RWPE2 (cell line): ENCODE data around the gene PBX2.
"Not testable (repeated sequence)": the region's sequence is repeated elsewhere in the genome, so short reads cannot be mapped to it uniquely, and the experiment has no call there.

Experiments used
- ATAC-seq: fragments of 200-7000 bp; cut with Tn5 transposase; 3 replicates; pipeline ENCODE4 v1.9.1; 2021; ENCODE audit warnings: low read depth
- DNase-seq: peaks from one replicate; pipeline ENCODE4 v3.0.0-alpha.2; 2020; ENCODE audit warnings: low spot score
- H3K27ac ChIP-seq: fragments of 450-650 bp; 2 replicates; pipeline ENCODE4 v1.5.1; 2017; ENCODE audit warnings: mild to moderate bottlenecking; ENCODE audit not compliant: poor library complexity, severe bottlenecking
- H3K27me3 ChIP-seq: fragments of 250-450 bp; sonication (Bioruptor Pico); 2 replicates; pipeline ENCODE4 v1.5.1; 2021; ENCODE audit warnings: mild to moderate bottlenecking, moderate library complexity; ENCODE audit not compliant: insufficient read depth, poor library complexity, severe bottlenecking
- H3K36me3 ChIP-seq: fragments of 250-450 bp; sonication (Bioruptor Pico); 2 replicates; pipeline ENCODE4 v1.5.1; 2020; ENCODE audit warnings: low read depth, mild to moderate bottlenecking, moderate library complexity
- H3K4me1 ChIP-seq: fragments of 250-450 bp; sonication (Bioruptor Pico); 2 replicates; pipeline ENCODE4 v1.5.1; 2021; ENCODE audit warnings: mild to moderate bottlenecking, moderate library complexity; ENCODE audit not compliant: insufficient read depth, poor library complexity, severe bottlenecking
- H3K4me3 ChIP-seq: fragments of 250-450 bp; sonication (Bioruptor Pico); 2 replicates; pipeline ENCODE4 v1.5.1; 2021; ENCODE audit warnings: mild to moderate bottlenecking, moderate library complexity; ENCODE audit not compliant: severe bottlenecking
- H3K9me3 ChIP-seq: fragments of 250-450 bp; sonication (Bioruptor Pico); 2 replicates; pipeline ENCODE4 v1.5.1; 2021; ENCODE audit warnings: mild to moderate bottlenecking, moderate library complexity; ENCODE audit not compliant: severe bottlenecking
- CTCF ChIP-seq: fragments of 450-650 bp; IDR thresholded peaks from one replicate; pipeline ENCODE4 v1.5.1; 2017; ENCODE audit warnings: mild to moderate bottlenecking, moderate library complexity; ENCODE audit not compliant: poor library complexity, severe bottlenecking

The PBX2 gene

DNA sequence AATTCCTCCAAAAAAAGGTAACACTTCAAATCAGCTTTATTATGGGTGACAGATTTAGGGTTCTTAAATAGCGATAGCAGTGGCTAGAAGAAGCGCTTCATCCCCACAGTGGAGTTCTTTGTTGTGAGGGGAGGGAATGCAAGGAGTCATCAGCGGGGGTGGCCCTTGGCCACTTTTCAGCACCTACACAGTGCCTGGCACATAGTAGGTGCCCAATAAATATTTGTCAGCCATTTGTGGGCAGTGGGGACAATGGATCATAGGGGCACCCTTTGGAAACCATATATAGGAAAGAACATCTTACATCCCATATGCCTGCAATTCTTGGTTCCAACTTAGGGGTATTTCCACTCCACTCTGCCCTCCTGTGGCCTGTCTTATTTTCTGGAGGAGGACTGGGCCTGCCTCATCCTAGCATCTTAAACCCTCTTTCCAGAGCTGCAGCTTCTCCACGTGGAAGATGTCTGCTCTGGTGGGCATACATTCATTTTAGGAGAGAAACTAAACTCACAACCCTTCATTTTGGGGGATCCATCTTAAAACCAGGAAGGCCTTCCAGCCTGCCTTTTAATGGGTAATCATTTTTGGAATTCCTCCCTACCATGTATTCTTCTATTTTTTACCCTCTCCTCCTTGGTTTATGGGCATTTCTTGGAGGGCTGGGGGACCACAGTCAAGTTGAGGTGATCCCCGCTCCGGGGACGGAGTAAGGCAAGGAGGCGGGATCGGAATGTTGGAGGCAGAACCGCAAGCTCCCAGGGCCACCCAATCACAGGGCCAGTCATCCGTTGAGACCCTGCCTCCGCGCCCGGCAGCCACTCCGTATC, 5.0 kb upstream of the PBX2 start:
- DNase-seq (no peak), ATAC-seq (peak; percentile 92; the same call in 2 of the 3 replicates)
- no peaks in the 10 kb centered on the region for H3K9me3 ChIP-seq
- peak; percentile 51 for TF ChIP-seq CTCF
- H3K27ac ChIP-seq = peak overlapping the region; percentile 78
- H3K4me3 ChIP-seq = peak overlapping the region; percentile 29
- no peaks in the 10 kb centered on the region for H3K36me3 ChIP-seq
- peaks cover 7% of the 10 kb centered on the region for H3K4me1 ChIP-seq
- no peaks in the 10 kb centered on the region for H3K27me3 ChIP-seq

- Histone ChIP-seq H3K4me1 (peaks cover 7% of the 10 kb centered on the region), H3K27ac (peak overlapping the region; percentile 78), H3K9me3 (no peaks in the 10 kb centered on the region), H3K4me3 (no peak overlapping the region), H3K36me3 (no peaks in the 10 kb centered on the region), H3K27me3 (no peaks in the 10 kb centered on the region)
- TF ChIP-seq CTCF = no peak
- no peak for ATAC-seq
- no peak for DNase-seq
These were observed 4.4 kb upstream of the PBX2 start for GRCh38 chr6:32194388-32194787.

- DNase-seq, H3K27me3 ChIP-seq, H3K36me3 ChIP-seq, H3K4me3 ChIP-seq, H3K9me3 ChIP-seq, ATAC-seq: not testable (repeated sequence)
- H3K27ac ChIP-seq = peak overlapping the region; percentile 81
- peaks cover 11% of the 10 kb centered on the region for H3K4me1 ChIP-seq
These were observed 3.1 kb upstream of the PBX2 start for GRCh38 chr6:32193096-32193495.

- Histone ChIP-seq H3K9me3 (no peaks in the 10 kb centered on the region), H3K4me1 (peaks cover 11% of the 10 kb centered on the region), H3K27me3 (no peaks in the 10 kb centered on the region), H3K27ac (peak within 1 kb of the TSS; percentile 81), H3K4me3 (no peak within 1 kb of the TSS), H3K36me3 (peaks cover 7% of the 10 kb centered on the region)
- ATAC-seq = no peak
- TF ChIP-seq CTCF = no peak
- no peak for DNase-seq
These were observed 2.6 kb upstream of the PBX2 start, which contains the start of gene GPSM3 for GRCh38 chr6:32192608-32193039. GPSM3 (minus strand) TSS chr6:32192643; CDS start chr6:32192513, 130 bp downstream.

DNA sequence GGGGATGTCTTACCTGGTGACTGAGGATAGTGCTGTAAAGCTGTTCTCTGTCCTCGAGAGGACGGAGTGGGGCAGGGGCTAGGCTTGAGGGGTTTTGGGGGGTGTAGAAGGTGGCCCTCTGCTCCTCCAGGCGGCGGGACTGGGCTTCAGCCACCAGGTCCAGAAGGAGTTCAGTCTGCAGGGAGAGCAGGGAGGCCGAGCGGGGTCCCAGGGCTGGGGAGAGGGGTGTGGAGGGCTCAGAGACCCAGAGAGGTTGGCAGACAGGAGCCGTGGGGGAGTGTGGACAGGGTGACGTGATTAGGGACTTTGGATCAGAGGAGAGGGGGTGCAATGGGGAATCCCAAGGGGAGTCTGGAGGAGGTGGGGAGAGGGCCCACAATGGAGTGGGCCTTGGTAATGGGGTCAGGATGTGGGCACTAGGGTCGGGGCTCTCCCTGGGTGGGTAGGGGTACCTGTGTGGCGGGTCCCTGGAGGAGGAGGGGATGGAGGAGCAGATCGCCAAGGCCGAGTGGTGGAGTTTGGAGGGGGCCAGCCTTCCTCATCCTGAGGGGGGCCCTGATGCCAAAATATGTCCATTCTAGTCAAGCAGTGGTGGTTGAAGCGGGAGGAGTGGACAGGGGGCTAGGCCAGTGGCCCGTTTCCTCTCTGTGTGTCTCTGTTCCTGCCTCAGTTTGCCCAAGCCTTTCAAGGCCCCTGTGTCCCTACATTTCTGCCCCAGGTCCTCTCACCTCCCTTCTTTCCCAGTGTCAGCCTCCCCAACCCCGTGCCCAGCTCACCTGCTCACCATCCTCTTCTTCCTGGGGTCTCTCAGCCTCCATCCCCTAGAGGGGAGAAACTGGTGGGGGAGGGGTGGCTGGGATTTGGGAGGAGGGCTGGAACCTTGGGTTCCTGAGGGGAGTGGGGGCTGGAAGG, 1.9 kb upstream of the PBX2 start:
- Histone ChIP-seq H3K27me3 (no peaks in the 10 kb centered on the region), H3K36me3 (peaks cover 14% of the 10 kb centered on the region), H3K9me3 (no peaks in the 10 kb centered on the region), H3K4me3 (no peak overlapping the region), H3K4me1 (peaks cover 11% of the 10 kb centered on the region), H3K27ac (peak overlapping the region; percentile 81)
- DNase-seq = no peak
- TF ChIP-seq CTCF = no peak
- no peak for ATAC-seq
